Stimulated activated CD4-positive, alpha-beta T cell treated with anti-CD3 and anti-CD28 coated beads, TNF-alpha, amount 100 ng/mL, for 24 hours (primary cell): ENCODE measurements around the gene SLC37A2.

ENCODE experiments used
- DNase-seq, 3 experiments: peaks; one replicate each; pipeline ENCODE4 v3.0.0-alpha.2; 2020; ENCODE audit warnings: low read depth in 3 of 3

SLC37A2 gene

GRCh38 chr11:125071435-125071834 is 8.3 kb downstream of the SLC37A2 start:
- DNase-seq = no peak

DNA sequence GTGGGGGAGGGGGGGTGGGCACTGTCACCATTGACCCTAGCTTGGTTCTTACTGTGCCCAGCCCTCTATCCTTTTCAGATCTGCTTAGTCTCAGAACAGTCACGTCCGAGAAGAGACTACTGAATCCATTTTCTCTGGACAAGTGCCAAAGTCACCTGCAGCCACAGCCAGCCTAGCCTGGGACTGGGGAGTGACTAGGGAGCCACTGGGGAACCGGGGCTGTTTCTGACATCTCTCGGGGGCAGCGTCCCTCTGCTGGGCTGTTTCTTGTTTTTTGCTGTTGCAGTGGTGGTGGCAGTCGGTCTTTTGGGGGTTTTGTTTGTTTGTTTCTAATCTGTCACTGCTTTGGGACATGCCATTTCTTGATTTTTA is 8.7 kb downstream of the SLC37A2 start:
- DNase-seq = no peak

GRCh38 chr11:125072218-125072960 is 9.3 kb downstream of the SLC37A2 start:
- DNase-seq = no peak

- no peak for DNase-seq
Observed at GRCh38 chr11:125072961-125073590, 10.0 kb downstream of the SLC37A2 start.

GRCh38 chr11:125073616-125074483 is 10.7 kb downstream of the SLC37A2 start:
- no peak for DNase-seq

DNA sequence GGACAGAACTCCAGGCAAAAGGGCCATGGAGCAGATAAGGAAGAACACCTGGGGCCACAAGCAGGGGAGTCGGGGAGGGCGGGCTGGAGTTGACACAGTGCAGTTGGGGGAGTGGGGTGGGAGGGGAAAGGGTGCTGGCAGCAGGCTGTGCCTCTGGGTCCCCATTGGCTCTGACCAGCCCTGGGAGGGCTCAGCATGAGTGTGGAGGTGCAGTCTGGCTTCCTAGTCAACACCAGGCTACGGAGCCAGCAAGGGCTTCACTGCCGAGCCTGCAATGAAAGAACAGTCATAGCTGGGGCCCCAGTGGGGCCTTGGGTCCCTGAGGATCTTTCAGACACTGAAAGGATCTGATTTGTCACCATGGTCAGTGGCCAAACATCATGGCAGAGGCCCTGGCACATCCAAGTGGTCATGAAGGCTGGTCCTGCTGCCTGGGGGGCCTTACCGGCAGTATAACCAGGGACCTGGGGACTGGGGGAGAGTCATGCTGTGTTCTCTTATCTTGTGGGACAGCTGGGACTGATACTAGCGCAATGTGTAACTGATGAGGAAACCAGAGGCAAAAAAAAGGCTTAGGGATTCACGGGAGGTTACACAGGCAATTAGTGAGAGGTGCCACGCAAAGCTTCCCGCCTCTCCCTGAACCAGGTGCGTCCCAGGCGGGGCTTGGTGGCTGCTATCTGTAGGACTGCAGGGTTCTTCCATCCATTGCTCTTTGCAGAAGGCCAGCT is 11.6 kb downstream of the SLC37A2 start:
- DNase-seq = no peak

DNA sequence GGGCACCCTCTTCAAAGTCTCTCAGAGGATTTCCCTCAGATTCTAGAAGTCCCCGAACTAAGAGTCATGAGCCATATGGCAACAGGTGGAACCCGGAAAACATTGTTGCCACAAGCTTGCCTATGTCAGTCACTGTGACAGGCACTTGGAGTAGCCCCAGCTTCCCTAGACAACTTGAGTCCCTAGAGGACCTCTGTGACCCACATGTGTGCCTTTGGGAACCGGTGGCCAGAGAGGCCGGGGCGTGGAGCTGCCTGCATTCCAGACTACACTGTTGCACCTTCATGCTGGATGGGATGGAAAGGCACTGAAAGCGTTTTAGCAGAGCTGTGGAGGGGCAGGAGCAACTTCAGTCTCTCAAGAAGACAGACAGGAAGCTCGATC is 12.1 kb downstream of the SLC37A2 start:
- DNase-seq = no peak

DNA sequence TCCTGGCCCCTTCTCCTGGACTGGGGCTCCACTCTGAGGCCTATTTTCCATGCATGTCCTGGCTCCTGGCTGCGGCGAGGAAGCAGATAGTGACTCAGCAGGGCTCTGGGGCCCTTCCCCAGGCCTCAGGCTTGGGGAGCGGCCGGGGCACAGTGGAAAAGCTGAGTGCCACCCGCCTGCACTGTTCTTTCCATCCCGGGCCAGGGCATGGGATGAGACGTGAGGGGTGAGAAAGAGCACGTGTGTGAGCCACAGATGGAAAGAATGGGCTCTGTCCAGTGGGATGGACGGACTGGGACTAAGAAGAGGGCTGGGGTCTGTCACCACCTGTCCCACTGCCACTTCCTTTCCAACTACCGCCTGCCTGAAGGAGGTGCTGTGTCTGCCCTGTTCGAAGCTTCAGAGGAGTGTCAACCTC is 12.8 kb downstream of the SLC37A2 start:
- no peak for DNase-seq

- no peak for DNase-seq
Observed at GRCh38 chr11:125076378-125076945, 13.4 kb downstream of the SLC37A2 start.

GRCh38 chr11:125078016-125078415 is 14.9 kb downstream of the SLC37A2 start:
- DNase-seq = no peak

- DNase-seq = no peak
Observed at GRCh38 chr11:125078516-125079140, 15.5 kb downstream of the SLC37A2 start.

DNA sequence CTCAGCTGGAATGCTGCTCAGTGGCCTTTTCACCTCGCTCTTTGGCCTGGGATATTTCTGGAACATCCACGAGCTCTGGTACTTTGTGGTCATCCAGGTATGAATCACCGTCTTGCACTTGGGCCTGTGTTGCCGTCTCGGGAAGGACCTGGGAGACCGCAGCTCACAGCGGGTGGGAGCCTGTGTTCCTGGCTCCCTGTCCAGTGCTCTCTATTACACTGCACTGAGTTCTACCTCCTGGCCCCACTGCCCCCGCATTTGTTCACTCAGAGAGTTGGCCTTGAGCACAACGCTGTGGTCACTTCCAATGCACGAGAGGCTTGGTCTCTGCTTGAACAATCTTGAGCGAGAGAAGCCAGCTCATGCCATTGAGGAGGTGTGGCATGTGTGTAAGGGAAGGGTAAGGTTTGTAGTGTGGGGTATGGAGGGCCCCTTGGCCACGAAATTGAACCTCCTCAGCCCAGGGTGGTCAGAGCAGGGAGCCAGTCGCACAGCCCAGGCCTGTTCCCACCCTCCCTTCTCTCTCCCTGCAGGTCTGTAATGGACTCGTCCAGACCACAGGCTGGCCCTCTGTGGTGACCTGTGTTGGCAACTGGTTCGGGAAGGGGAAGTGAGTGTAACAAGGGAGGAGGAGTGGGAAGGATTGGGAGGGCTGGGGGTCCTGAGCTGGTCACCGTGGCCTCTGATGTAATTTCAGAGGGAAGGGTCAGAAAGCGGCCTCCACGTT is 16.2 kb downstream of the SLC37A2 start:
- DNase-seq = no peak

DNA sequence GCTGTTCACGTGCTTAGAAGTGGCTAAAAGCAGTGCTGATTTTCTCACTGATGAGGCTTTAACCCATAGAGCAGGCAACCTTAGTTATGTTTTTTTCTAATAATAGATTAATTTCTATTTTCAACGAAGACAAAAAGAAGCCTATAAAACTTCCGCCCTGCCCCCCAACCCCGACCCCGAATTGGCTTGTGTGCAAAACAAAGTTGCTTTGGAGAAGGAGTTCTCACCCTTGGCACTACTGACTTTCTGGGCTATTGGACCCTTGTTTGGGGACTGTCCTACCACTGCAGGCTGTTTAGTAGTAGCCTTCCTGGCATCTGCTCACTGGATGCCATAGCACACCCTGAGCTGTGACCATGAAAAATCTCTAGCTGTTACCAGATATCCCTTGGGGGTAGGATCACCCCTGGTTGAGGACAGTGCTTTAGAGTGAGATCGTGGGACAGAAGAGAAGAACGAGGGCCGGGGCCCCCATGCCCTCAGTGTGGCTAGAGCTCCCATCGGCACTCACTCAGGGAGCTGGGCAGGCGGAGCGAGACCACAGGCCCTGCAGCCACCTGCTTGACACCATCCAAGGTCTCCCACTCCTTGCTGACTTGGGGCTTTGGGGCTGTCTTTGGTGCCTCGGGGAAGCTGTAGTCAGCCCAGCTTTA is 16.9 kb downstream of the SLC37A2 start:
- no peak for DNase-seq

DNA sequence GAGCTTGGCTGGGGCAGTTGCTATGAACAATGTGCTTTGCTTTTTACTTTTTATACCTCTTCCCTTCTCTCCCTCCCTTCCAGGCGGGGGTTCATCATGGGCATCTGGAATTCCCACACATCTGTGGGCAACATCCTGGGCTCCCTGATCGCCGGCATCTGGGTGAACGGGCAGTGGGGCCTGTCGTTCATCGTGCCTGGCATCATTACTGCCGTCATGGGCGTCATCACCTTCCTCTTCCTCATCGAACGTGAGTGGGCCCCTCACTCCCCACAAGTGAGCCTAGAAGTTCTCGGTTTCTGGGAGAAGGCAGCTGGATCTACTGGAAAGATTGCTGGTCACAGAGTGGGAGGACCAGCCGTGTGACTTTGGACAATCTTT is 17.4 kb downstream of the SLC37A2 start:
- no peak for DNase-seq

- DNase-seq = no peak
Observed at GRCh38 chr11:125081098-125081798, 18.1 kb downstream of the SLC37A2 start.

DNA sequence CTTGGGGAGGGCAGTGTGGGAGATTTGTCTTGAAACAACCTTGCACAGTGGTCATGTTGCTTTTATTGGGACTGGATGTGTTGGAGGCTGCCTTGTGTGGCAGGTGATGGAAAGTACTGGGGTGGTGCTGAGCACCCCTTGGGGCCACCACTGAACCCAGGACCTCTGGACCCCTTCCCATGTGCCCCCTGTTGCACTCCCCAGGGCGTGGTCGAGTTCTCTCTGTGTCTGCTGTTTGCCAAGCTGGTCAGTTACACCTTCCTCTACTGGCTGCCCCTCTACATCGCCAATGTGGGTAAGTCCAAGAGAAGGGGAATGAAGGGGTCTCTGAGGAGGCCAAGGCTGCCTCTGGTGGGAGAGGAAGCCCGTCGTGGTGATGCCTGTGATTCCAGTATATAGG is 18.9 kb downstream of the SLC37A2 start:
- DNase-seq = no peak

DNA sequence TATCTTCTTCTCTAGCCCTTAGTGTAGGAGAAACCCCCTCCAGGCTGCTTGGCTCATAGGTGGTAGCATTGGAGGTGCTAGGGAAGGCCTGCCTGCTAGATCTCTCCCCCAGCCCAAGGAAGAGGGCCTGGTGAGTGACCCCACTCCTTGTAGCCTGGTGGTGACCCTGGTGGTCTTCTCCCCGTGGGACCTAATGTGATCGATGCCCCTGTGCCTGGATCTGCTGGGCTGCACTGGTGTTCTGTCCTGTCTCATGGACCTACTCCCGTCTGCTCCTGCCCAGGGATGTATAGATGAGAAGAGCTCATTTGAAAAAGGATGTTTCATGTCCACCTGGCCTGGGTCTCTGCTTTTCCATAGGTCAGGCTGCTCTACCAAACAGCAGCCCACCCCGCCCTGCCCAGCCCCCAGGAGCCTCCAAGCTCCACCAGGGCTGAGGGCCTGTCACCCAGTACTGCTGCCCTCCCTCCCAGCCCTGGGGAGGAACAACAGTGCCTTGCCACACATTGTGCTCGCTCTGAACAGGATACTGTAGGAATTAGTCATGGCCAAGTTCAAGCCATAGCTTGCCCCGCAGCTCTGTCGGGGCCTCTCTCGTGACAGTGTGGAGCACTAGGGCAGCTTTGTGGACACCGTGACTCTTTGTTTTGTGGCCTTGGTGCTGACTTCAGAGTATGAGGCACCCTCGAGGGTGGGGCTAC is 19.7 kb downstream of the SLC37A2 start:
- DNase-seq = no peak

- DNase-seq = no peak
Observed at GRCh38 chr11:125083312-125084056, 20.4 kb downstream of the SLC37A2 start.
